Endothelial cell of umbilical vein (primary cell): Measurements from ENCODE around the gene DOP1A. TPM values are rescaled to one million over a fixed set of nuclear protein-coding genes. Genes with fewer than 3 reads are reported as not detected.

Source experiments
- BruUV-seq: library from RNA; stranded (reverse); fragments of 400-500 nt; replicated peaks from 2 replicates; lab custom pipeline; 2021; lab: Mats Ljungman, UMichigan
- CTCF ChIA-PET: fragments of 300-600, 350-600 bp; sonication (Branson Sonifier 250); formaldehyde crosslinking; loops from one replicate; lab custom pipeline; 2021; ENCODE audit warnings: antibody characterized with exemption, inconsistent platforms; lab: Charles Lee
- POLR2A ChIA-PET: fragments of 300-600, 350-600 bp; sonication (Branson Sonifier 250); formaldehyde crosslinking; loops from one replicate; lab custom pipeline; 2021; ENCODE audit warnings: antibody characterized with exemption, inconsistent platforms; lab: Charles Lee
- DNase-seq: peaks from one replicate; pipeline ENCODE4 v3.0.0-alpha.2; 2011; ENCODE audit warnings: low read depth, low spot score
- FAIRE-seq: peaks from 2 replicates; lab custom pipeline; 2011; peaks lifted over from hg19 to GRCh38; lab: Jason Lieb, UNC
- H2AFZ ChIP-seq: 2 replicates; pipeline ENCODE4 v1.6.0; 2012; ENCODE audit warnings: low read depth, low read length, control low read depth, inconsistent platforms
- H3K27ac ChIP-seq: 2 replicates; pipeline ENCODE4 v1.5.1; 2011; ENCODE audit warnings: low read depth, mild to moderate bottlenecking, control low read depth, low read length, moderate library complexity; ENCODE audit not compliant: insufficient read depth
- H3K27me3 ChIP-seq, 2 experiments: 2 replicates each; pipeline versions ENCODE4 v1.6.0 to v1.6.1; 2011; ENCODE audit warnings: low read length in 2 of 2, mixed read lengths in 1 of 2; ENCODE audit not compliant: control insufficient read depth in 2 of 2, insufficient read depth in 2 of 2
- H3K36me3 ChIP-seq, 2 experiments: 2 replicates in 1 of 2; 3 replicates in 1 of 2; pipeline ENCODE4 v1.5.1; 2011; ENCODE audit warnings: low read length in 2 of 2, mild to moderate bottlenecking in 1 of 2, moderate library complexity in 1 of 2; ENCODE audit not compliant: control insufficient read depth in 2 of 2, insufficient read depth in 2 of 2; ENCODE audit errors: extremely low read depth in 1 of 2
- H3K4me1 ChIP-seq: 3 replicates; pipeline ENCODE4 v1.5.1; 2011; ENCODE audit warnings: mild to moderate bottlenecking, low read length; ENCODE audit not compliant: control insufficient read depth, insufficient read depth; ENCODE audit errors: extremely low read depth
- H3K4me2 ChIP-seq: 2 replicates; pipeline ENCODE4 v1.6.1; 2011; ENCODE audit warnings: low read length, control low read depth, mixed read lengths; ENCODE audit not compliant: insufficient read depth
- H3K4me3 ChIP-seq, 3 experiments: fragments of 200-600 bp in 1 of 3; sonication (generic), shearing (Covaris generic) in 1 of 3; replicated peaks in 1 of 3; 2 replicates each; pipeline ENCODE4 v1.5.1; 2011 to 2016; ENCODE audit warnings: control low read depth in 3 of 3, low read length in 3 of 3, mild to moderate bottlenecking in 2 of 3, inconsistent platforms in 1 of 3, low read depth in 1 of 3, moderate library complexity in 1 of 3; ENCODE audit not compliant: insufficient read depth in 1 of 3
- H3K79me2 ChIP-seq: 2 replicates; pipeline ENCODE4 v1.6.0; 2012; ENCODE audit warnings: low read length, inconsistent platforms; ENCODE audit not compliant: control insufficient read depth, insufficient read depth
- H3K9ac ChIP-seq: replicated peaks from 2 replicates; pipeline ENCODE3; 2011; ENCODE audit warnings: low read length, control low read depth; ENCODE audit not compliant: insufficient read depth; ENCODE audit errors: extremely low read depth
- H3K9me1 ChIP-seq: replicated peaks from 3 replicates; pipeline ENCODE4 v1.6.0; 2011; ENCODE audit warnings: mild to moderate bottlenecking, low read length; ENCODE audit not compliant: control insufficient read depth, insufficient read depth; ENCODE audit errors: extremely low read depth
- H3K9me3 ChIP-seq: replicated peaks from 2 replicates; pipeline ENCODE4 v1.5.1; 2012; ENCODE audit warnings: low read length, inconsistent platforms; ENCODE audit not compliant: control insufficient read depth, insufficient read depth
- H4K20me1 ChIP-seq: replicated peaks from 2 replicates; pipeline ENCODE3; 2011; ENCODE audit warnings: mild to moderate bottlenecking, low read length; ENCODE audit not compliant: control insufficient read depth, insufficient read depth; ENCODE audit errors: extremely low read depth
- FOS ChIP-seq: IDR thresholded peaks from 2 replicates; pipeline ENCODE4 v1.6.1; 2011; ENCODE audit warnings: mild to moderate bottlenecking, low read length, moderate library complexity, borderline replicate concordance; ENCODE audit not compliant: insufficient read depth
- GATA2 ChIP-seq: IDR thresholded peaks from 2 replicates; pipeline ENCODE4 v1.7.0; 2011; ENCODE audit warnings: low read depth, mild to moderate bottlenecking, moderate library complexity, mixed read lengths, low read length; ENCODE audit not compliant: insufficient read length, insufficient read depth
- JUN ChIP-seq: IDR thresholded peaks from 2 replicates; pipeline ENCODE4 v1.6.1; 2011; ENCODE audit warnings: borderline replicate concordance, low read depth; ENCODE audit not compliant: insufficient read length, insufficient read depth
- MYC ChIP-seq: IDR thresholded peaks from one replicate; pipeline ENCODE4 v1.6.1; 2011; ENCODE audit warnings: mild to moderate bottlenecking, low read depth, low read length
- POLR2A ChIP-seq: IDR thresholded peaks from 2 replicates; pipeline ENCODE4 v1.6.1; 2012; ENCODE audit warnings: low read depth, mild to moderate bottlenecking, control low read depth, low read length
- dilution Hi-C: fragments of 300-500 bp; cut with MboI; formaldehyde crosslinking; loops from one replicate; pipeline ENCODE4 v1.15.0; 2019; ENCODE audit warnings: low sequenced_read_pairs; ENCODE audit not compliant: extremely low pct_ligation_motif_present
- intact Hi-C: fragments of 100-400 bp; cut with micrococcal nuclease; formaldehyde crosslinking; loops from one replicate; pipeline ENCODE4 v1.10.0; 2022
- polyA plus RNA-seq, 4 experiments: library from polyadenylated mRNA; depleted of rRNA in 3 of 4; stranded (reverse) in 3 of 4; unstranded in 1 of 4; fragments of >200 nt; gene quantifications; 2 replicates each; pipeline versions ENCODE4 v1.2.1 to v1.2.3, GENCODE V29; 2011 to 2012; ENCODE audit warnings: missing spikeins in 1 of 4
- total RNA-seq: library from RNA; stranded (reverse); gene quantifications from 2 replicates; pipeline ENCODE4 v1.2.3, GENCODE V29; 2021
- TF ChIP-seq, protein P1 (sequence below): IDR thresholded peaks from 2 replicates; pipeline ENCODE4 v1.6.1; 2011; ENCODE audit not compliant: insufficient read depth, insufficient read length
- TF ChIP-seq, protein P2 (sequence below), 2 donors: IDR thresholded peaks; 1 replicate in 1 of 2; 2 replicates in 1 of 2; pipeline ENCODE4 v1.5.1; 2011; ENCODE audit warnings: low read length in 2 of 2, mild to moderate bottlenecking in 2 of 2, moderate library complexity in 2 of 2, control low read depth in 1 of 2, inconsistent platforms in 1 of 2, low read depth in 1 of 2; ENCODE audit not compliant: insufficient read depth in 1 of 2; ENCODE audit errors: extremely low read depth in 1 of 2

The DOP1A gene
- total and polyA plus RNA-seq, 2 donors (not counting 3 experiments of a cell fraction or from before 2014, with no cell fraction given), result 6.3 to 12.3 TPM

DNA sequence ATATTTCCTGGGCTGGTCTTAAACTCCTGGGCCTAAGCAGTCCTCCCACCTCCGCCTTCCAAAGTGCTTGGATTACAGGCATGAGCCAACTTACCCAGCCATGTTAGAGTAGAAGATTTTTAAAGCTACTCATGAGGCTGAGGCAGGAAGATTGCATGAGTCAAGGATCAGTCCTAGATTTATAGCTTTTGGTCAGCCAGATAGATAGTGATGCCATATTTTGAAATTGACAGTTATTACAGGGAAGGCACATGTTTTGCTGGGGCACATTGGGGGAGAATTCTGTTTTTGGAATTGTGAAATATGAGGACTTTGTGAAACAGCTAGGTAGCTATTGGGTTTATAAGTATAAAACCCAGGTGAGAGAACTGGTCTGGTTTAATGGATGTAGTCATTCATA is 40.9 kb downstream of the DOP1A start:
- CTCF ChIA-PET, result interaction anchor here (1.3 kb wide), 1 partner anchor 108 kb away, joined by 3 read pairs; no protein-coding TSS in a partner anchor
- DNase-seq (no peak), FAIRE-seq (no peak)
- BruUV-seq, result no TSS peak
- Histone ChIP-seq H3K36me3 (no peaks in the 10 kb centered on the region), H3K4me3 (no peak overlapping the region), H3K9ac (no peak overlapping the region), H3K4me2 (no peak overlapping the region), H2AFZ (no peak overlapping the region), H3K4me1 (no peaks in the 10 kb centered on the region), H3K9me1 (no peaks in the 10 kb centered on the region), H3K27me3 (no peaks in the 10 kb centered on the region), H4K20me1 (no peaks in the 10 kb centered on the region), H3K79me2 (no peaks in the 10 kb centered on the region), H3K27ac (no peak overlapping the region), H3K9me3 (no peaks in the 10 kb centered on the region)
- dilution Hi-C loops (no loop called here), intact Hi-C loops (no loop called here)
- TF ChIP-seq FOS, result no peak
- no peak for TF ChIP-seq MYC
- TF ChIP-seq, protein P1, sequence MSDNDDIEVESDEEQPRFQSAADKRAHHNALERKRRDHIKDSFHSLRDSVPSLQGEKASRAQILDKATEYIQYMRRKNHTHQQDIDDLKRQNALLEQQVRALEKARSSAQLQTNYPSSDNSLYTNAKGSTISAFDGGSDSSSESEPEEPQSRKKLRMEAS, result no peak
- TF ChIP-seq POLR2A, result no peak
- TF ChIP-seq GATA2, result no peak
- TF ChIP-seq, protein P2, sequence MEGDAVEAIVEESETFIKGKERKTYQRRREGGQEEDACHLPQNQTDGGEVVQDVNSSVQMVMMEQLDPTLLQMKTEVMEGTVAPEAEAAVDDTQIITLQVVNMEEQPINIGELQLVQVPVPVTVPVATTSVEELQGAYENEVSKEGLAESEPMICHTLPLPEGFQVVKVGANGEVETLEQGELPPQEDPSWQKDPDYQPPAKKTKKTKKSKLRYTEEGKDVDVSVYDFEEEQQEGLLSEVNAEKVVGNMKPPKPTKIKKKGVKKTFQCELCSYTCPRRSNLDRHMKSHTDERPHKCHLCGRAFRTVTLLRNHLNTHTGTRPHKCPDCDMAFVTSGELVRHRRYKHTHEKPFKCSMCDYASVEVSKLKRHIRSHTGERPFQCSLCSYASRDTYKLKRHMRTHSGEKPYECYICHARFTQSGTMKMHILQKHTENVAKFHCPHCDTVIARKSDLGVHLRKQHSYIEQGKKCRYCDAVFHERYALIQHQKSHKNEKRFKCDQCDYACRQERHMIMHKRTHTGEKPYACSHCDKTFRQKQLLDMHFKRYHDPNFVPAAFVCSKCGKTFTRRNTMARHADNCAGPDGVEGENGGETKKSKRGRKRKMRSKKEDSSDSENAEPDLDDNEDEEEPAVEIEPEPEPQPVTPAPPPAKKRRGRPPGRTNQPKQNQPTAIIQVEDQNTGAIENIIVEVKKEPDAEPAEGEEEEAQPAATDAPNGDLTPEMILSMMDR (IDR thresholded peaks at IDR 0.05; ENCODE audit: extremely low read depth in 1 of 2, insufficient read depth in 1 of 2, low read depth in 1 of 2, low read length in 2 of 2), result no peak
- no peak for TF ChIP-seq JUN
- POLR2A ChIA-PET, result no interaction called here
